H1 (cell line): Measurements from ENCODE around the gene ODF2L. TPM values are rescaled to one million over a fixed set of nuclear protein-coding genes. Genes with fewer than 3 reads are reported as not detected.

Experiments
- ATF2 ChIP-seq: IDR thresholded peaks from 2 replicates; pipeline ENCODE4 v1.6.1; 2012; ENCODE audit warnings: low read length, inconsistent platforms
- ATF3 ChIP-seq: IDR thresholded peaks from 2 replicates; pipeline ENCODE4 v1.6.1; 2011; ENCODE audit warnings: low read depth, mild to moderate bottlenecking, low read length; ENCODE audit not compliant: insufficient read depth
- BACH1 ChIP-seq: IDR thresholded peaks from 2 replicates; pipeline ENCODE4 v1.6.1; 2012; ENCODE audit warnings: low read length, improper control_type of control experiment
- CHD2 ChIP-seq: IDR thresholded peaks from 2 replicates; pipeline ENCODE4 v1.6.1; 2012; ENCODE audit warnings: low read length, improper control_type of control experiment
- EGR1 ChIP-seq: IDR thresholded peaks from 2 replicates; pipeline ENCODE4 v1.6.1; 2011; ENCODE audit warnings: low read depth, low read length, borderline replicate concordance
- EP300 ChIP-seq, 2 experiments: IDR thresholded peaks; 1 replicate in 1 of 2; 2 replicates in 1 of 2; pipeline ENCODE4 v1.6.1; 2011 to 2012; ENCODE audit warnings: low read depth in 2 of 2, low read length in 2 of 2, mild to moderate bottlenecking in 2 of 2, borderline replicate concordance in 1 of 2, inconsistent platforms in 1 of 2, moderate library complexity in 1 of 2
- JUN ChIP-seq: IDR thresholded peaks from 2 replicates; pipeline ENCODE4 v1.6.1; 2011; ENCODE audit warnings: low read depth, mild to moderate bottlenecking, improper control_type of control experiment, low read length
- KDM4A ChIP-seq: IDR thresholded peaks from one replicate; pipeline ENCODE4 v1.7.1; 2012; ENCODE audit warnings: low read depth, mild to moderate bottlenecking, moderate library complexity, low read length, inconsistent platforms; ENCODE audit not compliant: severe bottlenecking
- MAFK ChIP-seq: IDR thresholded peaks from 2 replicates; pipeline ENCODE4 v1.6.1; 2012; ENCODE audit warnings: low read depth, mild to moderate bottlenecking, improper control_type of control experiment, low read length
- POLR2A ChIP-seq, 2 experiments: IDR thresholded peaks; 1 replicate in 1 of 2; 2 replicates in 1 of 2; pipeline ENCODE4 v1.6.1; 2011; ENCODE audit warnings: low read depth in 2 of 2, low read length in 2 of 2, mild to moderate bottlenecking in 2 of 2; ENCODE audit errors: control extremely low read depth in 1 of 2
- POLR2AphosphoS5 ChIP-seq: IDR thresholded peaks from 2 replicates; pipeline ENCODE4 v1.6.1; 2011; ENCODE audit warnings: low read depth, low read length
- RAD21 ChIP-seq, 2 experiments: IDR thresholded peaks in 1 of 2; conservative IDR thresholded peaks in 1 of 2; 2 replicates each; pipeline ENCODE4 v1.6.1; 2011; ENCODE audit warnings: low read depth in 2 of 2, low read length in 2 of 2, improper control_type of control experiment in 1 of 2, inconsistent platforms in 1 of 2, mild to moderate bottlenecking in 1 of 2, moderate library complexity in 1 of 2
- RFX5 ChIP-seq: IDR thresholded peaks from 2 replicates; pipeline ENCODE4 v1.6.1; 2011; ENCODE audit warnings: low read depth, low read length, improper control_type of control experiment, borderline replicate concordance
- RXRA ChIP-seq: IDR thresholded peaks from 2 replicates; pipeline ENCODE4 v1.6.1; 2011; ENCODE audit warnings: low read depth, mild to moderate bottlenecking, low read length, moderate library complexity; ENCODE audit not compliant: insufficient read depth
- SAP30 ChIP-seq: fragments of 300-600 bp; sonication (generic); IDR thresholded peaks from 2 replicates; pipeline ENCODE4 v1.7.1; 2012; ENCODE audit warnings: low read length, moderate library complexity, mild to moderate bottlenecking, inconsistent platforms; ENCODE audit not compliant: insufficient read depth, insufficient replicate concordance
- SIN3A ChIP-seq, 2 experiments: IDR thresholded peaks in 1 of 2; conservative IDR thresholded peaks in 1 of 2; 2 replicates each; pipeline ENCODE4 v1.6.1; 2011 to 2012; ENCODE audit warnings: low read length in 2 of 2, improper control_type of control experiment in 1 of 2, low read depth in 1 of 2, mild to moderate bottlenecking in 1 of 2
- SIRT6 ChIP-seq: IDR thresholded peaks from one replicate; pipeline ENCODE4 v1.7.1; 2012; ENCODE audit warnings: low read length, inconsistent platforms
- TAF7 ChIP-seq: optimal IDR thresholded peaks from 2 replicates; pipeline ENCODE3; 2011; ENCODE audit warnings: low read depth, mild to moderate bottlenecking, inconsistent platforms, low read length, moderate library complexity, borderline replicate concordance
- polyA plus RNA-seq, 7 experiments: library from polyadenylated mRNA; depleted of rRNA in 3 of 7; stranded (reverse) in 5 of 7; unstranded in 2 of 7; fragments of >200 nt in 5 of 7; fragments of 200-250 nt in 2 of 7; gene quantifications; 1 replicate in 5 of 7; 2 replicates in 1 of 7; 4 replicates in 1 of 7; pipeline versions ENCODE4 v1.2.1 to v1.2.3, GENCODE V29; 2011 to 2013; ENCODE audit warnings: missing spikeins in 2 of 7, mixed read lengths in 2 of 7
- total RNA-seq: library from RNA; stranded (reverse); fragmentation: NEBNext Ultra II Directional; extraction: Animal tissue kit (Norgen Biotek cat#: 25700); gene quantifications from 2 replicates; pipeline ENCODE4 v1.2.1, GENCODE V29; 2021
- TF ChIP-seq, protein P1 (sequence below): IDR thresholded peaks from 2 replicates; pipeline ENCODE4 v1.6.1; 2012; ENCODE audit warnings: inconsistent platforms

ODF2L gene
- total and polyA plus RNA-seq, 2 of the 8 experiments (the other 6 are each of a cell fraction or from before 2014, with no cell fraction given), result 3.2 to 27.1 TPM

- TF ChIP-seq SIN3A (conservative IDR thresholded peaks at IDR 0.05 in 1 of 2, IDR thresholded peaks at IDR 0.05 in 1 of 2; ENCODE audit: low read depth in 1 of 2, low read length in 2 of 2) (peak in 1 of 2 experiments; percentile 86; a peak in 2 of 4 replicates), JUN (no peak), SIRT6 (no peak), MAFK (no peak), RAD21 (IDR thresholded peaks at IDR 0.05 in 1 of 2, conservative IDR thresholded peaks at IDR 0.05 in 1 of 2; ENCODE audit: low read depth in 2 of 2, low read length in 2 of 2) (no peak), RFX5 (no peak), EGR1 (peak; percentile 88), RXRA (no peak), ATF2 (no peak), TAF7 (no peak), SAP30 (peak; percentile 88), CHD2 (no peak), POLR2A (IDR thresholded peaks at IDR 0.05; ENCODE audit: control extremely low read depth in 1 of 2, low read depth in 2 of 2, low read length in 2 of 2) (peak in 1 of 2 experiments; percentile 62; a peak in 2 of 3 replicates), EP300 (IDR thresholded peaks at IDR 0.05; ENCODE audit: borderline replicate concordance in 1 of 2, low read depth in 2 of 2, low read length in 2 of 2) (no peak), KDM4A (peak; percentile 71), ATF3 (no peak), POLR2AphosphoS5 (peak; percentile 55; the same call in 1 of the 2 replicates), BACH1 (0 out of 2 replicates have a peak, but pooled peaks have one; percentile 26)
- TF ChIP-seq, protein P1, sequence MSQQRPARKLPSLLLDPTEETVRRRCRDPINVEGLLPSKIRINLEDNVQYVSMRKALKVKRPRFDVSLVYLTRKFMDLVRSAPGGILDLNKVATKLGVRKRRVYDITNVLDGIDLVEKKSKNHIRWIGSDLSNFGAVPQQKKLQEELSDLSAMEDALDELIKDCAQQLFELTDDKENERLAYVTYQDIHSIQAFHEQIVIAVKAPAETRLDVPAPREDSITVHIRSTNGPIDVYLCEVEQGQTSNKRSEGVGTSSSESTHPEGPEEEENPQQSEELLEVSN, result peak; percentile 39; the same call in 1 of the 2 replicates
Observed at GRCh38 chr1:86395751-86396497, at the start of gene ODF2L (continued).
